Stimulated activated CD4-positive, alpha-beta T cell treated with anti-CD3 and anti-CD28 coated beads, TNF-alpha, amount 100 ng/mL, for 4 hours (primary cell): Measurements from ENCODE around the gene ADGRF3.
"Not testable (repeated sequence)": the region's sequence is repeated elsewhere in the genome, so short reads cannot be mapped to it uniquely, and the experiment has no call there.

Source experiments
- DNase-seq, 3 experiments: peaks; one replicate each; pipeline ENCODE4 v3.0.0-alpha.2; 2020; ENCODE audit warnings: low read depth in 3 of 3

The ADGRF3 gene

DNA sequence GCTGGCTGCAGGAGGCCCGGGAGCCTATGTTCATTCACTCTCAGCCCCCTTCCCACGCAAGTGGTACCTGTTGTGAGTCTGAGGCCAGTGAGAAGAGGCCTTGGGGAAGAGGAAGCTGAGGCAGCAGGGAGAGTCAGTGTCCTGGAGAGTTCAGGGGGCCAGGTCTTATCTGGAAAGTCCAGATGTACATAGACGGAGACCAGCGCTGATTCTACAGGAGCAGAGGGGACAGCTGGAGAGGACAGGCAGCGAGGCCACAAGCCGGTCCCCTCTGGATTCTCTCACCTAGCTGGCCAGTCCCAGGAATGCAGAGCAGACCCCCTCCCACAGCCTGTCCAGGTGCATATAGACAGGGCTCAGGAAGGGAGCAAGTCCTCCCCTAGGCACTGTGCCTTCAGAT lies 29.7 kb downstream of the ADGRF3 start:
- no peak for DNase-seq

GRCh38 chr2:26316041-26316440 lies 30.5 kb downstream of the ADGRF3 start:
- no peak for DNase-seq

DNA sequence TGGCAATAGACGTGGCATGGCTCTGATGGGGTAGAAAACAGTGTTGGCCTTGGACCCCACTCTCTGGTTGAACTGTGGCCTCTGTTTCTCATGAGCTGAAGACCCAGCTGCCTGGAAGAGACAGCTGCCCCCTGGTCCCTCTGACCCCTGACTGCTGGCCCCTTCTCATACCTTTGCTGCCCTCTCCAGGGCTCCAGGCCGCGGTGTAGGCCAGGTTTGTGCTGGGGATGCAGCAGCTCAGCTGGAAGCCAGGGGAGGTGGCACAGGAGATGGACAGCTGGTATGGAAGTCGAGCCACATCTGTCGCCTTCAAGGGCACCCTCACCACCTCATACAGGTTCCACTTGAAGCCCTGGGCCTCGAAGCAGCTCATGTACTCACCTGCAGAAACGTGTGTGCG lies 32.3 kb downstream of the ADGRF3 start:
- no peak for DNase-seq

DNA sequence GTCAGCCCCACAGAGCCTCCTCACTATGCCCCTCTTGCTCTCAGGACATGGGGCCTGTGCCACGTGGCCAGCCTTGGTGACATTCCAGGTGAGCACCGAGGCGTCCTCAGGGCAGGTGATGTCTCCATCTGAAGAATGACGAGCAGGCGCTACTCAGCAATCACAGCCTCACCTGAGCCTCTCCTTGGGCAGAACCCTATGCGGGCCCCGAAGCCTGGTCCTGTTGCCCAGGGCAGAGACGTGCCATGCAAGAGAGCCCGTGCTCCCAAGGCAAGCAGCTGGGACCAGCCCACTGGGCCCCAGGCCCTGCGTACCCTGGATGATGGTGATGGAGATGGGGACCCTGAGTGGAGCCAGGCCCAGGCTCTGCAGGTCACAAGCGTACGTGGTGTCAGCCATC lies 33.1 kb downstream of the ADGRF3 start:
- no peak for DNase-seq

DNA sequence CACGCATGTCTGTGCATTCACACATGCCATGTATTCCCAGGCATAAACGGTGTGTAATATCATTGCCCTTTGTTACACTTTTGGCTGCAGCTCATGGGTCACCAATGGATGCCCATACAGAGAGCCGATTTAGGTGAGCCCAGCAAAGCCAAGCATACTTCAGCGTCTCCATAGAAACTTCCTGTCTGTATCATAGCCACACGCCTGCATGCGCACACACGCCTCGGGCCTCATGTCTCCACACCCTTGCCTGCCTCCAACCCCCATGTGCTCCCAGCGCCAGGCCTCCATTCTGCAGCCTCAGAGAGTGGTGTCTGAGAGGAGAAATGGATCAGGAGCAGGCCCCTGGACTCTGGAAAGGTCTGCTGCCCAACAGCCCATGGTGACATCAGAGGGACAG lies 34.1 kb downstream of the ADGRF3 start:
- no peak for DNase-seq

DNA sequence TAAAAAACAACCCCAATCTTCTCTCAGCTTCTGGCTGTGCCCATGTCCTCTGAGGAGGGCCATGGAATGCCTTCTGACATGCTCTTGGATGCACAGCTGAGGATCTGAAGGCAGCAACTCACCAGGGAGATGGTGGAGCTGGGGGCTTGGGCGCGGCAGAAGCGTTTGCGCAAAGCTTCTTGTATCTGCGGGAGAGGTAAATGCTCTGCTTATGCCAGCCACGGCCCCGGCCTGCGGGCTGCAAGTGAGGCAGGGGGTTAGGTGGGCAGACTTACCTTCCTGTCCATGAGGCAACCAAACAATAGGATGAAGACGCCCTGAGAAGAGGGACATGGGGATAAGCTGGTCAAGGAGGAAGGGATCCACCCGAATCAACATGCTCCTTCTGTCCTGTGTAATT lies 36.7 kb downstream of the ADGRF3 start:
- DNase-seq: no peak

DNA sequence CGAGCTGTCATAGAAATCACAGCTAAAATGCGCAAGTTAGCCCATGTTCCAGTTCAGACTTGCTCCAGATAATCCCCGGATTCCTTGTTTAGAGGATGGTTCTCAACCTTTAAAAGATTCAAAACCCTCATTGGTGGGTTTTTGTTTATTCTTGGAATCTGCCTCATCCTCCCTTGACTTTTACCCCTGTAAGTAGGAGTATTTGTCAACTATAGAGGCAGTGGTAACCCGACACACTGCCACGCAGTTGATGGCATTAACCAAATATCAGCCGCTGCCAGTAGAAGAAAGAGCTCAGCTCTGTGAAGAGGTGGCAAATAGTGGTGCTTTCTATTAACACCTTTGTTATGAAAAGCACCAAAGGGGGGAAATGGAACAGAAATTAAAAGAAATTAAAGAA lies 41.0 kb downstream of the ADGRF3 start:
- DNase-seq: no peak

GRCh38 chr2:26305094-26305493 lies 41.5 kb downstream of the ADGRF3 start:
- DNase-seq: not testable (repeated sequence)

- DNase-seq: no peak
Measured at GRCh38 chr2:26302846-26303245, 43.7 kb downstream of the ADGRF3 start.

- no peak for DNase-seq
Measured at GRCh38 chr2:26300234-26300925, 46.2 kb downstream of the ADGRF3 start.

- no peak for DNase-seq
Measured at GRCh38 chr2:26299471-26300101, 47.0 kb downstream of the ADGRF3 start.

- peak in 1 of 3 experiments; percentile 17 for DNase-seq
Measured at GRCh38 chr2:26298638-26299393, 47.8 kb downstream of the ADGRF3 start.

GRCh38 chr2:26298286-26298637 lies 48.3 kb downstream of the ADGRF3 start:
- no peak for DNase-seq

DNA sequence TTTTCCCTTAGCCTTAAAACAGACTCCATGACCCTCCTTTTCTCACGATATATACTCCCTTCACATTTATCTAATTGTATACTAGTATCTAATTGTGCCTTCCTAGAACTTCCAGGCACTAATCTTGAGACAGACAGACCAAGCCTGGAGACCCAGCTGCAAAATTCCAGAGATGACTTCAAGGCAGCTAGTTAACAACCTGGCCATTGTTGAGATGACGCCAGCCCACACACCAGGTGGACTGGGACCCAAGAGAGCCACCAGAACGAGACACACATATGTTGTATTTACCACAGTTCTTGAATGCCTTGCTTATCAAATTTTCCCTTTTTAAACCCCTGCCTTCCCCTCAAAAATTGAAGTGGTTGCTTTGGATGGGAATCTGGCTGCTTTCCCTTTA lies 49.5 kb downstream of the ADGRF3 start:
- no peak for DNase-seq

- DNase-seq: no peak
Measured at GRCh38 chr2:26295511-26295910, 51.1 kb downstream of the ADGRF3 start.

DNA sequence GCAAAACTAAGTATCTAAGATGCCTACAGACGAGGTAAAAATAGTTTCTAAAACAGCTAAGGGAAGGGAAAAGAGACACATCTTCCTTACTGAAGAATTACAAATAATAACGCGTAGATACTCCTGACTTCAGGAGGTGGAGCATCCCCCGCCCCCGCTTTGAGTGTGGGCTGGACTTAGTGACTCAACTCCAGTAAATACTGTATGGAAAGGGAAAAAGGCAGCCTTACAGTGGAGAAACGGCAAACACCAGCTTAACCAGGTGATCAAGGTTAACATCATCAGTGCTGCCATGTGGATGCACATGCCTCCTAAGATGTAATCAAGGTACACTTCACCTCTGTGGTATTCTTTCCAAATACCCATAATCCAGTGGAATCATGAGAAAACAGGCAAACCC lies 53.9 kb downstream of the ADGRF3 start:
- no peak for DNase-seq

DNA sequence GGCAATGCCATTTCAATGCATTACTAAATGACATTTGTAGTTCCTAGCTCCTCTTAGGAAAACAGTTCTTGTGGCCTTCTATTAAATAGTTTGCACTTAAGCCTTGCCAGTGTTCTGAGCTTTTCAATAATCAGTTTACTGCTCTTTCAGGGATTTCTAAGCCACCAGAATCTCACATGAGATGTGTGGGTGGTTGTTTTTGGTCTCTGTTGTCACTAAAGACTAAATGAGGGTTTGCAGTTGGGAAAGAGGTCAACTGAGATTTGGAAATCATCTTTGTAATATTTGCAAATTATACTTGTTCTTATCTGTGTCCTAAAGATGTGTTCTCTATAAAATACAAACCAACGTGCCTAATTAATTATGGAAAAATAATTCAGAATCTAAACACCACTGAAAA lies 56.6 kb downstream of the ADGRF3 start:
- DNase-seq: no peak

- no peak for DNase-seq
Measured at GRCh38 chr2:26285931-26286330, 60.7 kb downstream of the ADGRF3 start.

DNA sequence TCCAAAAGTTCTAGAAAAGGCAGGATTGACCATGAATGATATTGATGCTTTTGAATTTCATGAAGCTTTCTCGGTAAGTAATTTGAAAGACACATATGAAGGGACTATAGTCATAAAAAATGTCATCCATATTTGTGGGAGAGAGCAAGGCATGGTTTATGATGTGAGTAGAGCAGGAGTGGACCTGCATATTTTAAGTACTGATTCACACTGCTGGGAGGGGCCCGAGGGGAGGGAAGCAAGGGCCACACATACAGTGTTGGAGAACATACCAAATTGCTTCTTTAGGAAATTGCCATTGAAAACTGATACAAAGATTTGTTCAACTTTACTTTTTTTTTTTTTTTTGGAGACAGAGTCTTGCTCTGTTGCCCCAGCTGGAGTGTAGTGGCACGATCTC lies 62.5 kb downstream of the ADGRF3 start:
- DNase-seq: no peak

- DNase-seq: no peak
Measured at GRCh38 chr2:26283606-26284005, 63.0 kb downstream of the ADGRF3 start.

- DNase-seq: no peak
Measured at GRCh38 chr2:26281226-26281625, 65.4 kb downstream of the ADGRF3 start.

DNA sequence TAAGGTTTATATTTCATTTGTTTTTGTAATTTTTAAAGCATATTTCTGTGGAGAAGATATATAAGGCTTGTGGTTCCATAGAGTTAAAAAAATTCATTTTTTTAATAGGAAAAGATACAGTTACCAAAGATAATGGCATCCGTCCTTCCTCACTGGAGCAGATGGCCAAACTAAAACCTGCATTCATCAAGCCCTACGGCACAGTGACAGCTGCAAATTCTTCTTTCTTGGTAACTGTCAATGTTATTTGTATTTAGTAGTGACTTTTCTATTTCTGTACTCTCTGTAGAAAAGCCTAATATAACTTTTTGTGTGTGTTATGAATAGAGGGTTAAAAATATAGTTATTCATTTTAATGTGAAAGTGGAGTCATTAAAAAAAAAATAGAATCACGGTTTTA lies 66.7 kb downstream of the ADGRF3 start:
- DNase-seq: no peak
